ENCODE data around the gene SSX2IP.
"Not testable (repeated sequence)": the region's sequence is repeated elsewhere in the genome, so short reads cannot be mapped to it uniquely, and the experiment has no call there.

Gene SSX2IP

DNA sequence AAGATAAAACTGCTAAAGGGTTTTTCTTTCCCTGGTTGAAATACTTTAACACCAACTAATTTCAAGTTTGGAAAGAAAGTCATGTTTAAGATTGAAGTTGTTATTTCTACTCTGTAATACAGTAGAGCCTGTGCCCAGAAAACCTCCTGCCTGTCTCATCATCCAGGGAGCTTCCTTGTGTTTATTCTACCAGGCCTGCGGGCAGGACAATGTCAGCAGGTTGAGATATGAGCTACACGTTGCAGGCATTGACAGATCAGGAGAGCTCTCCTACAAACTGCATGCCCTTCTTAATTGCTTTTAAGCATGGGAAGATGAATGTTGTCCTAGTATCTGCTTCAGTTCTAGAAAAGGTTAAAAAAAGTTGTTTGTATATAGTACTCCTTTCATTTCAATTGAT, 72.9 kb downstream of the SSX2IP start:
- DNase-seq (ENCODE audit: low read depth), result no peak

DNA sequence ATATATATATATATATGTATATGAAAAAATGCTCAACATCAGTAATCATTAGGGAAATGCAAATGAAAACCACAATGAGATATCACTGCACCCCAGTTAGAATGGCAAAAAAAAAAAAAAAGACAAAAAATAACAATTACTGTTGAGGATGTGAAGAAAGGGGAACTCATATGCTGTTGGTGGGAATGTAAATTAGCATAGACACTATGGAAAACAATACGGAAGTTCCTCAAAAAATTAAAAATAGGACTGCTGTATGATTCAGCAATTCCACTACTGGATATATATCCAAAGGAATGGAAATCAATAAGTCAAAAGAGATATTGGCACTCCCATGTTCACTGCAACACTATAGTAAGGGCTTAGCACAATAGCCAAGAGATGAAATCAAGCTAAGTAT, 74.5 kb downstream of the SSX2IP start:
- DNase-seq (ENCODE audit: low read depth), result no peak

DNA sequence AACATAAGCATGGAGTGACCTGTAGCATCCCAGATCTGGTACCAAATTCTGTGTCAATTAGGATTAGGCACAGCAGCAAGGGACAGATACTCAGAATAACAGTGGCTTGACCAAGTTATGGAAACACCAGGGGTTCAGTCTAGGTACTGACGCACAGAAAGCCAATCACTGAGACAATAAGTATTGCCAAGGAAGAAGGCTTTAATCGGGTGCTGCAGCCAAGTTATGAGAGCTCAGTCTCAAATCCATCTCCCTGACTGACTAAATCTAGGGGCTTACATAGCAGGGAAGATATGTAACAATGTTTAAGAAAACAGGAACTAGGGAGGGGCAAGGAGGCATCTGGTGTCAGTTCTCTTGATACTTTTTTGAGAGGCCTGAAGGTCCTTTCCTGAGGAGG, 76.4 kb downstream of the SSX2IP start:
- no peak for DNase-seq (ENCODE audit: low read depth)

DNA sequence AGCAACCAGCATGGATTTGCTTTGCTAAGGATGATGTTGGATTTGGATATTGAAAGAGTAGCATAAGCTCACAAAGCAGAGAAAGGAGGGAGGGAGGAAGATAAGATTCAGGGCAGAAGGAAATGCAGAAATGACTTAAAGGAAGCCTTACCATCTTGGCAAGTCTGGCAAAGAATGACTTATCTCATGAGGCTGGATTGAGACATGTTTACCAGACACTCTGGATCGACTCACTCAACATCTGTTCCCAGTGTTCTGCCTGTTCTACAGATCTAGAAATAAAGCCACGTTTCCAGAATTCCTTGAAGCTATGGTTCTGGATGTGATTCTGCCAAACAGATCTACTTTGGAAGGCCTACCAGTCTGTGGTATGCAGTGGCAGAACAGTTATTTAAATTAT, 77.2 kb downstream of the SSX2IP start:
- no peak for DNase-seq (ENCODE audit: low read depth)

DNA sequence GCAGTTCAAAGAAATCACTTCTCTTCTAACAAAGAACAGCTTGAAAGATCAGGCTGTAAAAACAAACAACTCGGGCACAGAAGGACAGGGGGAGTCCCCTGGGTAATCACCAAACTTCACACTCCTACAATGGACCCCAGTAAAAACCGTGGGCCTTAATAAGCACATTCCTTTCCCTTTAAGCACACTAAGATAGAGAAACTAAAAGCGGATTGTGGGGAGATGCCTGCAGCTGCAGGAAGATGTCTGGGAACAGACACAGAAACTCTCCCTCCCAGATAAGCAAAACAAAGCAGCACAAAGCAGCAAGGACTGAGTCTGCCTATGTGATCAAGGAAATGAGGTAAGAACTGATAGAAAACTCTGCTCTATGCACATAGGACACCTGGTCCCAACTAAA, 78.5 kb downstream of the SSX2IP start:
- no peak for DNase-seq (ENCODE audit: low read depth)

DNA sequence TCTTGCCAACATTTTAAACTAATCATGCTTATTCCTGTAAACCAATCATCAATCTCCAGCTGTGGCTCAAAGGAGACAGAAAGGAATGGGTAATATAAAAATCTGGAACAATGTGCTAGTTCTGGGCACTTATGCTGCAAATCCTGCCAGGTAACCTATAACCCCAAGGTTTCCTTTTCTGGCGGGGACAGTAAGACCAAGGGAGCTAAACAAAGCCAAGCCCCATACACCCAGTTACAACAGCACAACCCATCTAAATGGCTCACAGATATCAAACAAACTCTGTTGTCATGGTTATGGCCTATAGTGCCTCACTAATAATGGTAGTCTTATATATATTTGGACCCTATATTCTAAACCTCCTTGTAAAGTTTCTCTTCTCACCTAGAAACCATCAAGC, 79.2 kb downstream of the SSX2IP start:
- no peak for DNase-seq (ENCODE audit: low read depth)

DNA sequence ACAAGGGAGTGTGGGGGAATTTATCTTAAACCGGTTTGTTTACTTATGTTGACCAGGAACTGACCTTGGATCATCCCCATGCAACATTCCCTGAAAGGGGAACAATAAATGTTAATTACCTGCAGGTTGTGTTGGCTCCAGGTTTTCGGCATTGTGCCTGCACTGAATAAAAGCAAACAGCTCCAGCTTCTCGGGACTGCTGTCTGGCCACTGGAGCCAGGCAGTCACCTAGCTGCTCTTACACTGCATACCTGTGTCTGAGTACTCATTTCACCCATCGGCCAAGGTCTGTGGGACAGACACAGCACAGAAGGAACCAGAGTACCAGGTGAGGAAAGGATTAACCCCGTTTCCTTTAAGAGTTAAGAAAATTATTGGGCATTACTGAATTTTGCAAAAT, 83.3 kb downstream of the SSX2IP start:
- DNase-seq (ENCODE audit: low read depth), result no peak

DNA sequence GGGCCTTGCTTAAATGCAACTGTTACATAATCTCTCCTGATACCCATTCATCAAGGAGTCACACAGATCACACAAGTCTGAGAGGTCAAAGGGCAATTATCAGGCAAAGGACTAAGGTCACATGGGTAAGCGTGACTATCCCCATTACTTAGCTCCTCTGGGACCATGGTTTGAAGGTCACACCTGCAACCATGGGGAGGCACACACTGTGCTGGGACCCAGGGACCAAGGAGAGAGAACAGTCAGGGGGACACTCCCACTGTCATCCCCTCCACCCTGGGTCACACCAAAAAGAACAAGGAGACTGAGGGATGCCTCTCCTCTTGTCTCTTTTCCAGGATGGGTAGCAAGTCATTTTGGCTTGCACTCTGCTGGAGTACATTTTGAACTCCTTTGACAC, 85.1 kb downstream of the SSX2IP start:
- no peak for DNase-seq (ENCODE audit: low read depth)

DNA sequence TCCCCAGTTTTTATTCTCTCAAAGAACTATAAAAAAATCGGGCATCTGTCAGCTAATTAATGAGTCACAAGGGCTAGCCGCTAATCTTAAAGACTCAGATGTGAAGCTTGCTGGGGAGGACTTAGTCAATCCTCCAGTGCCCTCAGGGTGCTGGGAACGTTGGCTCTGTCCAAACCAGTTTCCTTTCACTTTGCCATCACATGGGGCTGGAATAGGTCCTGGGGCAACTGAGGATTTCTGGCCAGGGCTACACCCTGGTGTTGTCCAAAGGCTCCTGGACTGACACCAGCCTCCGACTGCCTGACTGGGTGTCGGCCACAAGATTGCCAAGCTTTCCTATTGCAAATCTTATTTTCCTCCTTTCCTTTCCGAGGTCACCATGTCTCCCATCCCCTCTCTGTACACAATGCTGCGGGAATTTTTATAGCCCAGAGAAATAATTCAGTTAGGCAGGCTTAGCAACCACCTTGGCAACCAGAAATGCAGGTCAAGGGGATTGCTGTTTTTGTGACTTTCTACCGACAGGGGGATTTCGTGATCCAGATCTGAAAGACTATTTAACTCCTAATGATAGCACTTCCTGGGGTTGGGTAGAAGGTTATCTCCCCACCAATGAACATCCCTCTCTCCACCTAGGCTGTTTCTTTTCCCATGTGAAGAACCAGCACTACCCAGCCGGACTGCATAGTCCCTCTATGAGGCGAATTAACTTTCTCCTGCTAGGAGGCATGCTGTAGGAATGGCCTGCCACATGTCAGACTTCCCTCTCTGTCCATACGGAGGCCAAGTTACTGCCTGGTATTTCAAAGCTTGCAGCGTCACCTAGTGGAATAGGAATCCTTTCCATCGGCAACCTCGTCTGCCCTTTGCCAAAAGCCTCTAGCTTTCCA, 86.1 kb downstream of the SSX2IP start:
- no peak for DNase-seq (ENCODE audit: low read depth)

DNA sequence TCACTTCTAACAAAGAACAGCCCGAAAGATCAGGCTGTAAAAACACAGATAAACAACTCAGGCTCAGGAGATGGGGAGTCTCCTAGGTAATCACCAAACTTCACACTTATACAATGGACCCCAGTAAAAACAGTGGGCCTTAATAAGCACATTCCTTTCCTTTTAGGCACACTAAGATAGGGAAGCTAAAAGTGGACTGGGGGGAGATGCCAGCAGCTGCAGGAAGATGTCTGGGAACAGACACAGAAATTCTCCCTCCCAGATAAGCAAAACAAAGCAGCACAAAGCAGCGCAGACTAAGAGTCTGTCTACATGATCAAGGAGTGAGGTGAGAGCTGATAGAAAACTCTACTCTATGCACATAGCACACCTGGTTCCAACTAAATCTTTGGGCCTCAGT, 87.0 kb downstream of the SSX2IP start:
- DNase-seq (ENCODE audit: low read depth), result no peak

DNA sequence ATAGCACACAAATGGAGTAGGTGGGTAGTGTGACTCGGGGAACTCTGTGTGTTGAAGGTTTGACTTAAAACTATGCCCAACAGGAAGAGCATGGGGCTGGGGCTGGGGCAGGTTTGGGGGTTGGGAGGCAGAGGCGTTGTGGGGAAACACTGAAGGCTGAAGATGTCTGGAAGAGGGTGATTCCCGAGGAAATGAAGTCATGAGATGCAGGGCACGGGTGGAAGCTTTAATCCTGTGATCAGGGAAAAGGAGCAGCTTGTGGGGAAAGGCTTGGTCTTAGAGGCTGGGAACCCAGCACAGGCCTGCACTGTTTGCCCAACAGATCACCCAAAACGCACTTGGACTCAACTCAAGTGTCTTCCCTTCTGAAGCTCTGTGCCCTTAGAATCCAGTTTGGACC, 89.5 kb downstream of the SSX2IP start:
- no peak for DNase-seq (ENCODE audit: low read depth)

DNA sequence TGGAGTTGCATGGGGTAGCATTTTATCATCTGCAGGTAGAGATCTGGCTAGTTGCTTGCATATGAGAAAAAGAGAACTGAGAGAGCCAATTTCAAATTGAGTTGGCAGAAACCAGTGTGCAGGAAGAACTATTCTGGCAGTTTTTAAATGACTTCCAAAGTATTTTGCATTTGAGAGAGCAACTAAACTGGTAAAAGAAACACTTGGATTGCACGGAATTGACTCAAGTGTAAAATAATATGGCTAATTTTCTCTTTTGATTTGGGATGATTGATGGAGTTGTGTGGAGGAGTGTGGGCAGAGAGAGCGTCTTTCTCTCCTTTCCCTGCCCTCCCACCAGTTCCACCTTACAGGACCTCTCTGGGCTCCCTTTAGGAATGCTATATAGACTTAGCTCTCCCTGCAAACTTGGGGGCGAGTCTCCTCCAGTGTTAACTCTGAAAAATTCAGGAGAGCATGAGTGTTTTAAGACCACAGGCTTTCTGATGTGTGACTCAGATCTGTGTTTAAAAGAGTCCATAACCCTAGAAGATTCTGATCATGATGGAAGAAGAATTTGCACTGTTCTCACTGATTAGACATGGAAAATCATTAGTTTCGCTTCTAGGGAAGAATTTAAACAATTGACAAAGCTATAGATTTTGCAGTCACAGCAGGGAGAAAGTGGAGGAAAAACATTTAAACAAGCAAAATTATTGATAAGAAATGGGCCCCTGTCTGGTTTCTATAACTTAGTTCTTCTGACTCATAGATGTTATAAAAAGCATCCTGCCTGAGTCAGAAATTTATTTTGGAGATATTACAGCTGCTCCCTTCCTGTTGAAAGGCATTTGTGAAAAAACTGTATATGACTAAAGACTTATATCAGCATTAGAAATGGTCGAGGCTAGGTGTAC, 91.2 kb downstream of the SSX2IP start:
- DNase-seq (ENCODE audit: low read depth), result no peak

DNA sequence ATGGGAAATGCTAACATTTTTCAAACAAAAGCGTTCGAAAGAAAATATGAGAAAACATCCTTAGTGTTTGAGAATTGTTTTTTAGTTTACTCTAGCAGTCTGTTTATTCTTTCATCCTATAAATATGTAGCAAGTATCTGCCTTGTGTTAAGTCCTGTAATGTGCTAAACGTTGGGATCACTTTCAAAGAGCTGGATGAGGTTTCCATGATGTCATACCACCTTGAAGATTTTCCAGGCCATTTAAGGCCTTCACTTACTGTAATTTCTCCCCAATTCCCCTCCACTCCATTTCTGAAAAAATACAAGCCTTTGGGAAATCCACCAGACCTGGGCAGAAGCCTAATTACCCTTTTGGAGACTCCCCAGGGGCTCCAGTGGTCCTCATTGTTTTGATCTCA, 91.8 kb downstream of the SSX2IP start:
- DNase-seq (ENCODE audit: low read depth), result no peak

DNA sequence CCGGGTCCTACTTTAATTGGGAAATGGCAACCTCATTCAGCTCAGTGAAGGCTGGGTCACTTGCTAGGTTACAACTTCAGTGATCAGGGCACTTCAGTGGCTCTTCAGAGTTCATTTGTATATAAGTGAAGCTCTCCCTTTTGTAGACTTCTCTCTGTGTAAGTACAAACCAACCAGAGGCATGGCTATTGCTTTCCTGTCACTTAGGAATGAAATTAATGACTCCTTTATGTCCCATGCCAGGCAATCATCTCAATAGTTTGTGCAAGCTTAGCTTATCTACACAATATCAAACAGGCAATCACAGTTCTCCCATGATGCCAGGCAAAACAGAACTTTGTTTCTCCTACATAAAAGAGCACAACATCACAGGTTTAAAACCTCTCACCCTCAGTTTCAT, 93.2 kb downstream of the SSX2IP start:
- DNase-seq (ENCODE audit: low read depth), result no peak

DNA sequence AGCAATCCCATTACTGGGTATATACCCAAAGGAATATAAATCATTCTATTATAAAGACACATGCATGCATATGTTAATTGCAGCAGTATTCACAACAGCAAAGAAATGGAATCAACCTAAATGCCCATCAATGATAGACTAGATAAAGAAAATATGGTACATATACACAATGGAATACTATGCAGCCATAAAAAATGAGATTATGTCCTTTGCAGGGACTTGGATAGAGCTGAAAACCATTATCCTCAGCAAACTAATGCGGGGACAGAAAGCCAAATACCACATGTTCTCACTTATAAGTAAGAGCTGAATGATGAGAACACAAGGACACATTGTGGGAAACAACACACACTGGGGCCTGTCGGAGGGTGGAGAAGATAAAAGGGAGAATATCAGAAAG, 95.3 kb downstream of the SSX2IP start:
- not testable (repeated sequence) for DNase-seq (ENCODE audit: low read depth)
